Measurements from ENCODE around the gene CTIF. TPM values are rescaled to one million over a fixed set of nuclear protein-coding genes. Genes with fewer than 3 reads are reported as not detected.

CTIF gene
- total RNA-seq, 1 experiment from 2014 or later: 26.5 TPM

DNA sequence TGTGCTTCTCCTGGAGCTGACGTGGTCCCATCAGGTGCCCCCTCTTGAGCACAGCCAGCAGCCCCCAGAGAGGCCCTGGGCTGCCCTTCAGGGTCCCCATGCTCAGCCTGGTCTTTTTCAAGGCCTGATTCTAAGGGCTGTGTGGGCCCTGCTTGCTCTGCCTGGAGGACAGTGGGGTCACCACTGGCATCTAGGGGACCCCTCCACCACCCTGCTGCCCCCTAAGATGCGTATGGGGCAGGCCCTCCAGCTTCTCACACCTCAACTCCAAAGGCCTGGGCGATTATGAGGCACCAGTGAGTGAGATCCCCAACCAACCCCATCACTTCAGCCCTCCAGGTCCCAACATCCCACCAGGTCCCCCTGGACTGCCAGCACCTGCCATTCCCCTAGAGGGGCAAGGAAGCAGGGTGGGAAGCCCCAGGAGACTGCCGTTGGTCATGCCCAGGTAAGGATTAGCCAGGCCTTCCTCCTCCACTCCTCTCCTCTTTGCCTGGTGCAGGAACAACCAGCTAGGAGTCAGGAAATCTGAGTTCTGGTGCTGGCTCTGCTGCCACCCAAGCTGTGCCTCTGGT lies 297.5 kb downstream of the CTIF start:
- ATAC-seq (no peak), DNase-seq (ENCODE audit: low read depth, low spot score) (no peak)
- no peaks in the 10 kb centered on the region for H3K27me3 ChIP-seq (ENCODE audit: control insufficient read depth, insufficient read depth, low read length)
- no peaks in the 10 kb centered on the region for H3K9me3 ChIP-seq (ENCODE audit: control insufficient read depth, insufficient read depth, low read depth, low read length)
- in situ Hi-C loops (cut with HindIII; ENCODE audit: low pct_unique_long_range_greater_than_20kb, low sequenced_read_pairs) (no loop called here), intact Hi-C loops (cut with micrococcal nuclease; ENCODE audit: unreplicated experiment) (no loop called here)
- no peak overlapping the region for H3K4me3 ChIP-seq (ENCODE audit: low read depth in 2 of 2, low read length in 2 of 2)
- no TSS peak for BruUV-seq (replicated peaks)
- H3K36me3 ChIP-seq (ENCODE audit: control insufficient read depth, insufficient read depth, low read length): no peaks in the 10 kb centered on the region
- TF ChIP-seq SIN3A (IDR thresholded peaks at IDR 0.05; ENCODE audit: borderline replicate concordance, insufficient read depth, low read depth, low read length) (no peak), POLR2AphosphoS5 (IDR thresholded peaks at IDR 0.05; ENCODE audit: low read depth, low read length) (no peak), TCF7L2 (IDR thresholded peaks at IDR 0.05; ENCODE audit: low read depth, low read length) (no peak)
- TF ChIP-seq, protein P1, sequence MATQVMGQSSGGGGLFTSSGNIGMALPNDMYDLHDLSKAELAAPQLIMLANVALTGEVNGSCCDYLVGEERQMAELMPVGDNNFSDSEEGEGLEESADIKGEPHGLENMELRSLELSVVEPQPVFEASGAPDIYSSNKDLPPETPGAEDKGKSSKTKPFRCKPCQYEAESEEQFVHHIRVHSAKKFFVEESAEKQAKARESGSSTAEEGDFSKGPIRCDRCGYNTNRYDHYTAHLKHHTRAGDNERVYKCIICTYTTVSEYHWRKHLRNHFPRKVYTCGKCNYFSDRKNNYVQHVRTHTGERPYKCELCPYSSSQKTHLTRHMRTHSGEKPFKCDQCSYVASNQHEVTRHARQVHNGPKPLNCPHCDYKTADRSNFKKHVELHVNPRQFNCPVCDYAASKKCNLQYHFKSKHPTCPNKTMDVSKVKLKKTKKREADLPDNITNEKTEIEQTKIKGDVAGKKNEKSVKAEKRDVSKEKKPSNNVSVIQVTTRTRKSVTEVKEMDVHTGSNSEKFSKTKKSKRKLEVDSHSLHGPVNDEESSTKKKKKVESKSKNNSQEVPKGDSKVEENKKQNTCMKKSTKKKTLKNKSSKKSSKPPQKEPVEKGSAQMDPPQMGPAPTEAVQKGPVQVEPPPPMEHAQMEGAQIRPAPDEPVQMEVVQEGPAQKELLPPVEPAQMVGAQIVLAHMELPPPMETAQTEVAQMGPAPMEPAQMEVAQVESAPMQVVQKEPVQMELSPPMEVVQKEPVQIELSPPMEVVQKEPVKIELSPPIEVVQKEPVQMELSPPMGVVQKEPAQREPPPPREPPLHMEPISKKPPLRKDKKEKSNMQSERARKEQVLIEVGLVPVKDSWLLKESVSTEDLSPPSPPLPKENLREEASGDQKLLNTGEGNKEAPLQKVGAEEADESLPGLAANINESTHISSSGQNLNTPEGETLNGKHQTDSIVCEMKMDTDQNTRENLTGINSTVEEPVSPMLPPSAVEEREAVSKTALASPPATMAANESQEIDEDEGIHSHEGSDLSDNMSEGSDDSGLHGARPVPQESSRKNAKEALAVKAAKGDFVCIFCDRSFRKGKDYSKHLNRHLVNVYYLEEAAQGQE (IDR thresholded peaks at IDR 0.05; ENCODE audit: insufficient read depth in 1 of 2, low read depth in 2 of 2, low read length in 1 of 2): no peak
- TF ChIP-seq, protein P2, sequence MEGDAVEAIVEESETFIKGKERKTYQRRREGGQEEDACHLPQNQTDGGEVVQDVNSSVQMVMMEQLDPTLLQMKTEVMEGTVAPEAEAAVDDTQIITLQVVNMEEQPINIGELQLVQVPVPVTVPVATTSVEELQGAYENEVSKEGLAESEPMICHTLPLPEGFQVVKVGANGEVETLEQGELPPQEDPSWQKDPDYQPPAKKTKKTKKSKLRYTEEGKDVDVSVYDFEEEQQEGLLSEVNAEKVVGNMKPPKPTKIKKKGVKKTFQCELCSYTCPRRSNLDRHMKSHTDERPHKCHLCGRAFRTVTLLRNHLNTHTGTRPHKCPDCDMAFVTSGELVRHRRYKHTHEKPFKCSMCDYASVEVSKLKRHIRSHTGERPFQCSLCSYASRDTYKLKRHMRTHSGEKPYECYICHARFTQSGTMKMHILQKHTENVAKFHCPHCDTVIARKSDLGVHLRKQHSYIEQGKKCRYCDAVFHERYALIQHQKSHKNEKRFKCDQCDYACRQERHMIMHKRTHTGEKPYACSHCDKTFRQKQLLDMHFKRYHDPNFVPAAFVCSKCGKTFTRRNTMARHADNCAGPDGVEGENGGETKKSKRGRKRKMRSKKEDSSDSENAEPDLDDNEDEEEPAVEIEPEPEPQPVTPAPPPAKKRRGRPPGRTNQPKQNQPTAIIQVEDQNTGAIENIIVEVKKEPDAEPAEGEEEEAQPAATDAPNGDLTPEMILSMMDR (IDR thresholded peaks at IDR 0.05): no peak
- ChIA-PET POLR2A (no interaction called here), CTCF (interaction anchor here (0.6 kb wide), 1 partner anchor 633 kb away, joined by 3 read pairs; no protein-coding TSS in a partner anchor)
- peak overlapping the region; percentile 81 for H3K27ac ChIP-seq (ENCODE audit: low read length)
- H3K4me1 ChIP-seq (ENCODE audit: control insufficient read depth, insufficient read depth, low read length): peaks cover 76% of the 10 kb centered on the region

DNA sequence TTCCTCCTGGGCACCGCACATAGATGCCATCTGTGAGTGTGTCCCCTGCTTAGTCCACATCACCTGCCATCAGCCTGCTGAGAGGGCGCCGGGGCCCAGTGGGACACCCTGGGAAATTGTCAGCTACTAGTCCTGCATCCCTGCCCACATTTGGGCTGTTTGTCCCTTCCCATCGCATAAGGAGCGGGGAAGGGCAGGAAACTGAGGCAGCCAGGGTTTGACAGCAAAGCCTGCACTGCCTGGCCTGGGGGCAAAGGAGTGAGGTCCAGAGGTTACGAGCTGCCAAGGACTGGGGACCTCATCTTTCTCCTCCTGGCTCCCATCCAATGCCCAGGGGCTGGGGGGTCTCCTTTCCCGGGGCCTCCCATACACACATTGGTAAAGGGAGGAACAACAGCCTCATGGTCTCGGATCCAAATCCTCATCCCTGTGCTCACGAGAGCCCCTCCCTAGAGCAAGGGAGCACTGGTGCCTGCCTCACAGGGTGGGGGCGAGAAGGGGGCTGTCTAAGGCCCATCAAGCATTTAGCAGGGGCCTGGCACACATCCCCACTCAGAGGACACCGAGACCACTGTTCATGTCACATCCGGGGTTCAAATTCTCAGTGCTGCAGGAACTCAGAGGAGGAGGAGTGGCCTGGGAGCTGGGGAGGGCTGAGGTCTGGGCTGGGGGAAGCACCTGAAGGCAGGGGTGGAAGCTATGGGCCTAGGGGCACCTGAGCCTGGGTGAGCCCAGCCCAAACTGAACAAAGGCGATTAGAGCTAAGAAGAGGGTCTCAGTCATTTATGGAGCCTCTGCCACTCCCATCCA lies 298.2 kb downstream of the CTIF start:
- H3K9me3 ChIP-seq (ENCODE audit: control insufficient read depth, insufficient read depth, low read depth, low read length): no peaks in the 10 kb centered on the region
- intact Hi-C loops (cut with micrococcal nuclease; ENCODE audit: unreplicated experiment) (no loop called here), in situ Hi-C loops (cut with HindIII; ENCODE audit: low pct_unique_long_range_greater_than_20kb, low sequenced_read_pairs) (no loop called here)
- no peak overlapping the region for H3K4me3 ChIP-seq (ENCODE audit: low read depth in 2 of 2, low read length in 2 of 2)
- TF ChIP-seq SIN3A (IDR thresholded peaks at IDR 0.05; ENCODE audit: borderline replicate concordance, insufficient read depth, low read depth, low read length) (no peak), POLR2AphosphoS5 (IDR thresholded peaks at IDR 0.05; ENCODE audit: low read depth, low read length) (no peak), TCF7L2 (IDR thresholded peaks at IDR 0.05; ENCODE audit: low read depth, low read length) (no peak)
- TF ChIP-seq, protein P2 (IDR thresholded peaks at IDR 0.05): no peak
- TF ChIP-seq, protein P1 (IDR thresholded peaks at IDR 0.05; ENCODE audit: insufficient read depth in 1 of 2, low read depth in 2 of 2, low read length in 1 of 2): no peak
- DNase-seq (ENCODE audit: low read depth, low spot score) (no peak), ATAC-seq (no peak)
- no peaks in the 10 kb centered on the region for H3K27me3 ChIP-seq (ENCODE audit: control insufficient read depth, insufficient read depth, low read length)
- H3K4me1 ChIP-seq (ENCODE audit: control insufficient read depth, insufficient read depth, low read length): peaks cover 82% of the 10 kb centered on the region
- no peaks in the 10 kb centered on the region for H3K36me3 ChIP-seq (ENCODE audit: control insufficient read depth, insufficient read depth, low read length)
- no TSS peak for BruUV-seq (replicated peaks)
- POLR2A ChIA-PET: no interaction called here
- peak overlapping the region; percentile 81 for H3K27ac ChIP-seq (ENCODE audit: low read length)
- CTCF ChIA-PET: no interaction called here
